ENCODE results near the gene MYO1D. TPM values are rescaled to one million over a fixed set of nuclear protein-coding genes. Genes with fewer than 3 reads are reported as not detected.

The MYO1D gene
- total RNA-seq, 1 experiment from 2014 or later: 23.5 TPM

DNA sequence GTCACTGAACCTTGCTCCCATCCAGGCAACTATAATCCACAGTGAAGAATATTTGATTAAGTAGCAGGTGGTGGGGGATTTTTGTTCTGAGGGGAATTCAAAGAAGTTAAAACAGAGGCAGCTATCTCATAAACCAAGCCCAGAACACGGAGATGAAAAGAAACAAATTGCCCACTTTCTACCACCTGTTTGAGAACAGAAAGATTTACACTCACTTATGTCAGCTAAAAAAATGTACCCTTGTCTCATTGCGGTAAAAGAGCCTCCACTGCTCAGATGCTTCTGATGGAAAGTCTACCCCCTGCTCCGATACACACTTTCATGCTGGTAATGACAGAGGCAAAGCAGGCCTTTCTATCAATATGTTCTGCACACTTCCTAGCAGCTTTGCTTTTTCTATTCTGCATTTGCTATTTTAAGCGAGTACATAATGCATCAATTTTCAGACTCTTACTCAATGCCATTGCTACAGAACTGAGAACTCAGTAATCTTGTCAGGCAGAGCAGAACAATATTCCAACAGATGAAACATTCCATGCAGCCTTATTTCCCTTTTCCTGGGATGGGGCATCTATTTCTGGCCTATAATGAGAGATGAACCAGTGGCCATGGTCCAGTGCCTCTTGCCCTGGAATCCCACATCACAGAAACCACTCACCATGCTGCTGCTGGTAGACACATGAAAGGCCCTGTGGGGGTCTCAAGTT, 361.1 kb downstream of the MYO1D start:
- ATAC-seq: no peak
- no peaks in the 10 kb centered on the region for H3K36me3 ChIP-seq (ENCODE audit: low read depth, low read length)
- H3F3A ChIP-seq (ENCODE audit: low read length, unreplicated experiment): no peaks in the 10 kb centered on the region
- H3K4me3 ChIP-seq (ENCODE audit: low read length): no peak overlapping the region
- no peak for DNase-seq
- H3K4me2 ChIP-seq (ENCODE audit: low read length): no peak overlapping the region
- no peak overlapping the region for H3K27ac ChIP-seq (ENCODE audit: low read length)
- H3K4me1 ChIP-seq (ENCODE audit: insufficient read depth, low read length): peaks cover 6% of the 10 kb centered on the region; the same call in 1 of the 2 replicates
- no peak overlapping the region for H3K9ac ChIP-seq (ENCODE audit: low read length)
- no peaks in the 10 kb centered on the region for H3K9me3 ChIP-seq (ENCODE audit: low read length)
- no peaks in the 10 kb centered on the region for H4K20me1 ChIP-seq (ENCODE audit: low read length)
- intact Hi-C loops (cut with micrococcal nuclease): no loop called here
- H3K79me2 ChIP-seq (ENCODE audit: low read length): no peaks in the 10 kb centered on the region
- ChIA-PET CTCF (no interaction called here), POLR2A (ENCODE audit: unreplicated experiment) (interaction anchor here (0.6 kb wide), 1 partner anchor 12 kb away, joined by 3 read pairs; no protein-coding TSS in a partner anchor)
- H3K27me3 ChIP-seq (ENCODE audit: low read length): no peaks in the 10 kb centered on the region
- no peak overlapping the region for H2AFZ ChIP-seq (ENCODE audit: low read length)
- TF ChIP-seq EZH2phosphoT487 (IDR thresholded peaks at IDR 0.05; ENCODE audit: borderline replicate concordance, low read length) (no peak), EZH2 (IDR thresholded peaks at IDR 0.05; ENCODE audit: low read length, unreplicated experiment) (no peak)
- TF ChIP-seq, protein P1, sequence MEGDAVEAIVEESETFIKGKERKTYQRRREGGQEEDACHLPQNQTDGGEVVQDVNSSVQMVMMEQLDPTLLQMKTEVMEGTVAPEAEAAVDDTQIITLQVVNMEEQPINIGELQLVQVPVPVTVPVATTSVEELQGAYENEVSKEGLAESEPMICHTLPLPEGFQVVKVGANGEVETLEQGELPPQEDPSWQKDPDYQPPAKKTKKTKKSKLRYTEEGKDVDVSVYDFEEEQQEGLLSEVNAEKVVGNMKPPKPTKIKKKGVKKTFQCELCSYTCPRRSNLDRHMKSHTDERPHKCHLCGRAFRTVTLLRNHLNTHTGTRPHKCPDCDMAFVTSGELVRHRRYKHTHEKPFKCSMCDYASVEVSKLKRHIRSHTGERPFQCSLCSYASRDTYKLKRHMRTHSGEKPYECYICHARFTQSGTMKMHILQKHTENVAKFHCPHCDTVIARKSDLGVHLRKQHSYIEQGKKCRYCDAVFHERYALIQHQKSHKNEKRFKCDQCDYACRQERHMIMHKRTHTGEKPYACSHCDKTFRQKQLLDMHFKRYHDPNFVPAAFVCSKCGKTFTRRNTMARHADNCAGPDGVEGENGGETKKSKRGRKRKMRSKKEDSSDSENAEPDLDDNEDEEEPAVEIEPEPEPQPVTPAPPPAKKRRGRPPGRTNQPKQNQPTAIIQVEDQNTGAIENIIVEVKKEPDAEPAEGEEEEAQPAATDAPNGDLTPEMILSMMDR (conservative IDR thresholded peaks at IDR 0.05; ENCODE audit: low read depth, low read length): no peak
- H3K9me2 ChIP-seq (replicated peaks; ENCODE audit: low read length): no peaks in the 10 kb centered on the region
- BruUV-seq (replicated peaks): no TSS peak

DNA sequence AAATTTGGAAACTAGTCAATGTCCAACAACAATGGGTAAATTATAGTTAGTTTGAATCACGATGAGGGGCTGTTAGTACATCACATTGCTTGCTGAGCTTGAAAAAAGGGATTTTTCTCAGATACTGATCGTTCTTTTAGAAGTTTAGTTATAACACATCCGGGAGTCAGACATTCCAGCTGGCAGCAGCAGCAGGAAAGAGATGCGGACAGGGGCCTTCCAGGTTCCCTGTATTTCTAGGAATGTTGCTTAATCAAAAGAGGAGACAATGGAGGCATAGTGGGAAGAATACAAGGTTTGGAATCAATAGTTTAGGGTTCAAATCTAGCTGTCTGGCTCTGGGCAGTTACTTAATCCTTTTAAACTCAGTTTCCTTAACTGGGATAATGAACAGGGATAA, 362.3 kb downstream of the MYO1D start:
- ATAC-seq: no peak
- no peak overlapping the region for H3K27ac ChIP-seq (ENCODE audit: low read length)
- H3K9me3 ChIP-seq (ENCODE audit: low read length): no peaks in the 10 kb centered on the region
- no peak for TF ChIP-seq EZH2phosphoT487 (IDR thresholded peaks at IDR 0.05; ENCODE audit: borderline replicate concordance, low read length)
- no peak for TF ChIP-seq EZH2 (IDR thresholded peaks at IDR 0.05; ENCODE audit: low read length, unreplicated experiment)
- TF ChIP-seq, protein P1 (conservative IDR thresholded peaks at IDR 0.05; ENCODE audit: low read depth, low read length): no peak
- H3K79me2 ChIP-seq (ENCODE audit: low read length): no peaks in the 10 kb centered on the region
- H3K27me3 ChIP-seq (ENCODE audit: low read length): no peaks in the 10 kb centered on the region
- H3K9me2 ChIP-seq (replicated peaks; ENCODE audit: low read length): no peaks in the 10 kb centered on the region
- BruUV-seq (replicated peaks): no TSS peak
- H3K4me1 ChIP-seq (ENCODE audit: insufficient read depth, low read length): 0 out of 2 replicates have a peak, but pooled peaks cover under 1% of the 10 kb centered on the region
- no peak overlapping the region for H2AFZ ChIP-seq (ENCODE audit: low read length)
- no peak overlapping the region for H3K4me2 ChIP-seq (ENCODE audit: low read length)
- H3F3A ChIP-seq (ENCODE audit: low read length, unreplicated experiment): no peaks in the 10 kb centered on the region
- H3K9ac ChIP-seq (ENCODE audit: low read length): no peak overlapping the region
- H3K4me3 ChIP-seq (ENCODE audit: low read length): no peak overlapping the region
- intact Hi-C loops (cut with micrococcal nuclease): no loop called here
- no peaks in the 10 kb centered on the region for H4K20me1 ChIP-seq (ENCODE audit: low read length)
- ChIA-PET CTCF (no interaction called here), POLR2A (ENCODE audit: unreplicated experiment) (no interaction called here)
- H3K36me3 ChIP-seq (ENCODE audit: low read depth, low read length): no peaks in the 10 kb centered on the region
- DNase-seq: no peak

DNA sequence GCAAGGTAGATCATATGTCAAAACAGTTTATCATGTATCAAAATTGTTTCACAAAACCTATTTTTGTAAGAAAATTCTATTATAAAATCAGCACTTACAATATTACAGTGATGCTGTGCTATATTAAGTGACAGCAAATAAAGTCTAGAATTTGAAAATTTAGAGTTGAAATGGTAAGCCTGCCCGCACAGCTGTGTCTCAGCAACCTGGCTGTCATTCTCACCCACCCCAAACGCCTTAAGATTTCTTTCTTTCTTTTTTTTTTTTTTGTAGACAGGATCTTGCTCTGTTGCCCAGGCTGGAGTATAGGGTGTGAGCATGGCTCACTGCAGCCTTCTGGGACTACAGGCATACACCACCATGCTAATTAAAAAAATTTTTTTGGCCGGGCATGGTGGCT, 363.3 kb downstream of the MYO1D start:
- Histone ChIP-seq H3K27ac (ENCODE audit: low read length) (no peak overlapping the region), H3K4me3 (ENCODE audit: low read length) (no peak overlapping the region), H4K20me1 (ENCODE audit: low read length) (no peaks in the 10 kb centered on the region), H3K4me2 (ENCODE audit: low read length) (no peak overlapping the region), H2AFZ (ENCODE audit: low read length) (no peak overlapping the region), H3K36me3 (ENCODE audit: low read depth, low read length) (no peaks in the 10 kb centered on the region), H3K9me3 (ENCODE audit: low read length) (no peaks in the 10 kb centered on the region), H3K79me2 (ENCODE audit: low read length) (no peaks in the 10 kb centered on the region), H3K27me3 (ENCODE audit: low read length) (no peaks in the 10 kb centered on the region), H3K4me1 (ENCODE audit: insufficient read depth, low read length) (no peaks in the 10 kb centered on the region), H3K9ac (ENCODE audit: low read length) (no peak overlapping the region), H3K9me2 (replicated peaks; ENCODE audit: low read length) (no peaks in the 10 kb centered on the region), H3F3A (ENCODE audit: low read length, unreplicated experiment) (no peaks in the 10 kb centered on the region)
- intact Hi-C loops (cut with micrococcal nuclease): no loop called here
- DNase-seq (no peak), ATAC-seq (no peak)
- TF ChIP-seq EZH2phosphoT487 (IDR thresholded peaks at IDR 0.05; ENCODE audit: borderline replicate concordance, low read length): no peak
- no peak for TF ChIP-seq EZH2 (IDR thresholded peaks at IDR 0.05; ENCODE audit: low read length, unreplicated experiment)
- TF ChIP-seq, protein P1 (conservative IDR thresholded peaks at IDR 0.05; ENCODE audit: low read depth, low read length): no peak
- ChIA-PET CTCF (no interaction called here), POLR2A (ENCODE audit: unreplicated experiment) (no interaction called here)
- no TSS peak for BruUV-seq (replicated peaks)
